HL-60 (cell line): ENCODE data around the gene FGGY.

Experiments
- DNase-seq, 2 experiments: peaks; one replicate each; pipeline ENCODE4 v3.0.0-alpha.2; 2010 to 2020; ENCODE audit warnings: low read depth in 1 of 2, low spot score in 1 of 2
- H3K27ac ChIP-seq: fragments of 250-450 bp; sonication (Bioruptor Pico); replicated peaks from 2 replicates; pipeline ENCODE4 v1.5.1; 2020; ENCODE audit warnings: mild to moderate bottlenecking, moderate library complexity
- H3K27me3 ChIP-seq: fragments of 250-450 bp; sonication (Bioruptor Pico); 2 replicates; pipeline ENCODE4 v1.5.1; 2021; ENCODE audit warnings: mild to moderate bottlenecking, moderate library complexity; ENCODE audit not compliant: insufficient read depth, poor library complexity, severe bottlenecking
- H3K4me3 ChIP-seq: replicated peaks from 2 replicates; pipeline ENCODE4 v1.5.1; 2011; ENCODE audit warnings: mild to moderate bottlenecking, control low read depth, low read length; ENCODE audit not compliant: insufficient read depth
- GABPA ChIP-seq: IDR thresholded peaks from 2 replicates; pipeline ENCODE4 v1.6.1; 2012; ENCODE audit warnings: low read depth
- POLR2AphosphoS5 ChIP-seq: IDR thresholded peaks from 2 replicates; pipeline ENCODE4 v1.6.1; 2012; ENCODE audit warnings: low read depth
- SPI1 ChIP-seq: IDR thresholded peaks from 2 replicates; pipeline ENCODE4 v1.6.1; 2012; ENCODE audit warnings: low read depth, mild to moderate bottlenecking, borderline replicate concordance
- TF ChIP-seq, protein P1 (sequence below): IDR thresholded peaks from one replicate; pipeline ENCODE4 v1.5.1; 2011; ENCODE audit warnings: low read length, control low read depth, inconsistent platforms; ENCODE audit not compliant: insufficient read depth
- TF ChIP-seq, protein P2 (sequence below): IDR thresholded peaks from 2 replicates; pipeline ENCODE4 v1.6.1; 2012; ENCODE audit warnings: low read depth; ENCODE audit not compliant: insufficient replicate concordance

FGGY gene

DNA sequence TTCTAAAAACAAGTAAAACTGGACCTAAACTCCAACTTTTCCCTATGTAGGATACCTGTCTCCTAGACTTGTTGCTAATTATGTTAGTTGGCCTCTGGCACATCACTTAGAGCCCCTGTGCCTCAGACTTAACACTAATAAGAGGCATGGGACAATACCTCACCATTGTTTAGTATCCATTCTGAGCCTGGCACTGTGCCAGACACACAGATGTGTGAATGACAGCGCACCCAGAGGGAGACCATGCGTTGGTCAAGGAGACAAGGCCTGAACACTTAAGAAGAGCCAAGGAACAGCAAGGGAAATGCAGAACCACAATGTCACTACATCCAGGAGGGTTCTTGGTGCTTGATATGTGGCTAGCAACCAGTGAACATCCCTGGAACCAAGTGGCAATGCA lies 189.1 kb downstream of the FGGY start:
- no peak overlapping the region for H3K4me3 ChIP-seq
- H3K27ac ChIP-seq = no peak overlapping the region
- no peaks in the 10 kb centered on the region for H3K27me3 ChIP-seq
- DNase-seq = no peak
- TF ChIP-seq SPI1 (no peak), POLR2AphosphoS5 (no peak), GABPA (no peak)
- TF ChIP-seq, protein P1, sequence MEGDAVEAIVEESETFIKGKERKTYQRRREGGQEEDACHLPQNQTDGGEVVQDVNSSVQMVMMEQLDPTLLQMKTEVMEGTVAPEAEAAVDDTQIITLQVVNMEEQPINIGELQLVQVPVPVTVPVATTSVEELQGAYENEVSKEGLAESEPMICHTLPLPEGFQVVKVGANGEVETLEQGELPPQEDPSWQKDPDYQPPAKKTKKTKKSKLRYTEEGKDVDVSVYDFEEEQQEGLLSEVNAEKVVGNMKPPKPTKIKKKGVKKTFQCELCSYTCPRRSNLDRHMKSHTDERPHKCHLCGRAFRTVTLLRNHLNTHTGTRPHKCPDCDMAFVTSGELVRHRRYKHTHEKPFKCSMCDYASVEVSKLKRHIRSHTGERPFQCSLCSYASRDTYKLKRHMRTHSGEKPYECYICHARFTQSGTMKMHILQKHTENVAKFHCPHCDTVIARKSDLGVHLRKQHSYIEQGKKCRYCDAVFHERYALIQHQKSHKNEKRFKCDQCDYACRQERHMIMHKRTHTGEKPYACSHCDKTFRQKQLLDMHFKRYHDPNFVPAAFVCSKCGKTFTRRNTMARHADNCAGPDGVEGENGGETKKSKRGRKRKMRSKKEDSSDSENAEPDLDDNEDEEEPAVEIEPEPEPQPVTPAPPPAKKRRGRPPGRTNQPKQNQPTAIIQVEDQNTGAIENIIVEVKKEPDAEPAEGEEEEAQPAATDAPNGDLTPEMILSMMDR = no peak
- TF ChIP-seq, protein P2, sequence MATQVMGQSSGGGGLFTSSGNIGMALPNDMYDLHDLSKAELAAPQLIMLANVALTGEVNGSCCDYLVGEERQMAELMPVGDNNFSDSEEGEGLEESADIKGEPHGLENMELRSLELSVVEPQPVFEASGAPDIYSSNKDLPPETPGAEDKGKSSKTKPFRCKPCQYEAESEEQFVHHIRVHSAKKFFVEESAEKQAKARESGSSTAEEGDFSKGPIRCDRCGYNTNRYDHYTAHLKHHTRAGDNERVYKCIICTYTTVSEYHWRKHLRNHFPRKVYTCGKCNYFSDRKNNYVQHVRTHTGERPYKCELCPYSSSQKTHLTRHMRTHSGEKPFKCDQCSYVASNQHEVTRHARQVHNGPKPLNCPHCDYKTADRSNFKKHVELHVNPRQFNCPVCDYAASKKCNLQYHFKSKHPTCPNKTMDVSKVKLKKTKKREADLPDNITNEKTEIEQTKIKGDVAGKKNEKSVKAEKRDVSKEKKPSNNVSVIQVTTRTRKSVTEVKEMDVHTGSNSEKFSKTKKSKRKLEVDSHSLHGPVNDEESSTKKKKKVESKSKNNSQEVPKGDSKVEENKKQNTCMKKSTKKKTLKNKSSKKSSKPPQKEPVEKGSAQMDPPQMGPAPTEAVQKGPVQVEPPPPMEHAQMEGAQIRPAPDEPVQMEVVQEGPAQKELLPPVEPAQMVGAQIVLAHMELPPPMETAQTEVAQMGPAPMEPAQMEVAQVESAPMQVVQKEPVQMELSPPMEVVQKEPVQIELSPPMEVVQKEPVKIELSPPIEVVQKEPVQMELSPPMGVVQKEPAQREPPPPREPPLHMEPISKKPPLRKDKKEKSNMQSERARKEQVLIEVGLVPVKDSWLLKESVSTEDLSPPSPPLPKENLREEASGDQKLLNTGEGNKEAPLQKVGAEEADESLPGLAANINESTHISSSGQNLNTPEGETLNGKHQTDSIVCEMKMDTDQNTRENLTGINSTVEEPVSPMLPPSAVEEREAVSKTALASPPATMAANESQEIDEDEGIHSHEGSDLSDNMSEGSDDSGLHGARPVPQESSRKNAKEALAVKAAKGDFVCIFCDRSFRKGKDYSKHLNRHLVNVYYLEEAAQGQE = no peak

DNA sequence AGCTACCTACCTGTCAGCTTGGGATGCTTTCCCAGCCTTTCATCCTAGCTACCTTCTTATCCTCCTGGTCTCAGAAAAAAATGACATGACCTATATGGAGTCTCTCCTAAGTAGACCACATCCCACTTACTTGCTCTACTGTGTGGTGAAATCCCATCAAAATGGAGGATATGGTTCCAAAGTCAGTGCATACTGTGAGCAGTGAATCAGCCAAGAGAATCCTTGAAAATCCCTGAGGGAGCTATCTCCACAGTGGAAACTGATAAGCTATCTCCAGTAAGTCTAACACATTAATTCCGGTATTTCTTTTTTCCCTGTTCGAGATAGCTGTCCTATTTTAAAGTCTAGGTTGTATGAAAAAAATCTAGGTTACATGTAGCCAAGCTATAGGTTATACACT lies 189.7 kb downstream of the FGGY start:
- Histone ChIP-seq H3K27me3 (no peaks in the 10 kb centered on the region), H3K4me3 (no peak overlapping the region), H3K27ac (no peak overlapping the region)
- TF ChIP-seq POLR2AphosphoS5 = no peak
- TF ChIP-seq, protein P2 = no peak
- TF ChIP-seq, protein P1 = no peak
- no peak for TF ChIP-seq GABPA
- TF ChIP-seq SPI1 = no peak
- DNase-seq = no peak

DNA sequence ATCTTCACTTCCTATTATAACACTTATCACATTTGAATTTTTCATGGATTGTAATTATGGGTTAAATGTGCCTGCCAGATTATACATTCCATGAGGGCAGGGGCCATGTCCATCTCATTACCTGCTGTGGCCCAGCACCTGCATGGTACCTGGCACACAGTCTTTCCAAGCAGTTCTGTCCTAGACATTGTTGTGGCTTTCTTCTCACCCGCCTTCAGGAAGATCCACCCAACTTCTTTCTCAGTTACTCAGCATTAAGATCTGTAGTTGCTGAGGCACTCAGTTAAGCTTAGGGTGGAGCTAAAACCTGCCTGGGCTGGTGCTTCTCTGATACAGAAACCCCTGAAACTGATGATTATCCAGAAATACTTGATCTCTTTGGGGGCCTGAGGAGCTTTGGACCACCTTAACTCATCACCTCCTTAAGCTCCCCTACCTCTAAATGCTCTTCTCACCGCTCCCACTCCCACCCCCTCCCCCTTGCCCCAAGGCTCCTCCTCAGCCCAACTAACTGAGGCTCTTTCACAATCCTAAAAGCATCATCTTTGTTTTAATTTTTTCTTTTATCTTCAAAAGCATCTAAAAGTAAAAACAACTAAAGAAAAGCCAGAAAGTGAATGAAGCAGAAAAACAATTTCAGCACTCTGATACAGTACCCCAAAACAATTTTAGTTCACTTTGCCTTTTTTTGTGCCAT lies 190.6 kb downstream of the FGGY start:
- Histone ChIP-seq H3K4me3 (no peak overlapping the region), H3K27me3 (no peaks in the 10 kb centered on the region), H3K27ac (no peak overlapping the region)
- TF ChIP-seq, protein P2 = no peak
- TF ChIP-seq, protein P1 = no peak
- TF ChIP-seq SPI1 (no peak), GABPA (no peak), POLR2AphosphoS5 (no peak)
- no peak for DNase-seq
